Measurements from ENCODE around the gene PBX2. TPM values are rescaled to one million over a fixed set of nuclear protein-coding genes. Genes with fewer than 3 reads are reported as not detected.

Gene PBX2
- total RNA-seq, 1 donor from 2014 or later = 97.7 TPM

GRCh38 chr6:32203426-32204267 is 13.6 kb upstream of the PBX2 start:
- intact Hi-C loops (cut with micrococcal nuclease) = no loop called here

- intact Hi-C loops (cut with micrococcal nuclease) = no loop called here
These were observed 12.2 kb upstream of the PBX2 start for GRCh38 chr6:32202186-32202585.

GRCh38 chr6:32200711-32201475 is 10.9 kb upstream of the PBX2 start:
- intact Hi-C loops (cut with micrococcal nuclease) = no loop called here

- intact Hi-C loops (cut with micrococcal nuclease) = loop anchor here (5.0 to 10.0 kb wide), 6 partner anchors 364 to 1554 kb away; partner anchors contain the start of genes ATP6V1G2, B3GALT4, BAG6 and C6orf136
These were observed 8.9 kb upstream of the PBX2 start for GRCh38 chr6:32198866-32199265.

- intact Hi-C loops (cut with micrococcal nuclease) = loop anchor here (5.0 to 10.0 kb wide), 6 partner anchors 364 to 1554 kb away; partner anchors contain the start of genes ATP6V1G2, B3GALT4, BAG6 and C6orf136
These were observed 8.3 kb upstream of the PBX2 start for GRCh38 chr6:32198345-32198696.

GRCh38 chr6:32196682-32197616 is 6.9 kb upstream of the PBX2 start:
- intact Hi-C loops (cut with micrococcal nuclease) = loop anchor here (5.0 to 10.0 kb wide), 6 partner anchors 362 to 1552 kb away; partner anchors contain the start of genes ATP6V1G2, B3GALT4, BAG6 and C6orf136

GRCh38 chr6:32195902-32196681 is 6.1 kb upstream of the PBX2 start:
- intact Hi-C loops (cut with micrococcal nuclease) = loop anchor here (1.0 to 10.0 kb wide), 21 partner anchors 18 to 1551 kb away; partner anchors contain the start of genes ATP6V1G2, B3GALT4, BAG6 and BRD2

- intact Hi-C loops (cut with micrococcal nuclease) = loop anchor here (1.0 to 10.0 kb wide), 21 partner anchors 17 to 1551 kb away; partner anchors contain the start of genes ATP6V1G2, B3GALT4, BAG6 and BRD2
These were observed 5.6 kb upstream of the PBX2 start for GRCh38 chr6:32195652-32195901.

- intact Hi-C loops (cut with micrococcal nuclease) = loop anchor here (1.0 to 10.0 kb wide), 24 partner anchors 17 to 1550 kb away; partner anchors contain the start of genes ATP6V1G2, B3GALT4, BAG6 and BRD2
These were observed 5.0 kb upstream of the PBX2 start for GRCh38 chr6:32194825-32195651.

- intact Hi-C loops (cut with micrococcal nuclease) = loop anchor here (2.0 to 10.0 kb wide), 9 partner anchors 237 to 1550 kb away; partner anchors contain the start of genes B3GALT4, C6orf136, CLIC1 and EHMT2
These were observed 4.4 kb upstream of the PBX2 start for GRCh38 chr6:32194388-32194787.

GRCh38 chr6:32193096-32193495 is 3.1 kb upstream of the PBX2 start:
- intact Hi-C loops (cut with micrococcal nuclease) = loop anchor here (5.0 to 10.0 kb wide), 6 partner anchors 236 to 1548 kb away; partner anchors contain the start of genes B3GALT4, C6orf136, CLIC1 and EHMT2

- intact Hi-C loops (cut with micrococcal nuclease) = loop anchor here (1.0 to 10.0 kb wide), 7 partner anchors 73 to 1548 kb away; partner anchors contain the start of genes B3GALT4, C6orf136, CLIC1 and EHMT2
These were observed 2.6 kb upstream of the PBX2 start, which contains the start of gene GPSM3 for GRCh38 chr6:32192608-32193039. Gene GPSM3, minus strand, starts transcription at chr6:32192643. Its CDS starts 130 bp downstream, at chr6:32192513.

- intact Hi-C loops (cut with micrococcal nuclease) = loop anchor here (1.0 to 10.0 kb wide), 7 partner anchors 73 to 1547 kb away; partner anchors contain the start of genes B3GALT4, C6orf136, CLIC1 and EHMT2
These were observed 1.9 kb upstream of the PBX2 start for GRCh38 chr6:32191696-32192607.

- intact Hi-C loops (cut with micrococcal nuclease) = loop anchor here (1.0 to 10.0 kb wide), 8 partner anchors 13 to 1546 kb away; partner anchors contain the start of genes B3GALT4, C6orf136, CLIC1 and EHMT2
These were observed 1.1 kb upstream of the PBX2 start for GRCh38 chr6:32190911-32191677.

- intact Hi-C loops (cut with micrococcal nuclease) = loop anchor here (1.0 to 10.0 kb wide), 8 partner anchors 11 to 1545 kb away; partner anchors contain the start of genes B3GALT4, C6orf136, CLIC1 and EHMT2
These were observed 304 bp downstream of the PBX2 start for GRCh38 chr6:32189742-32190053.

GRCh38 chr6:32189069-32189741 is 797 bp downstream of the PBX2 start:
- intact Hi-C loops (cut with micrococcal nuclease) = no loop called here

All from T-helper 1 cell treated with Interleukin-12 subunit alpha and Interleukin-12 subunit beta and Interleukin-4 antibody, amounts not matched to agents 30 ng/mL and 1 ng/mL, for 36 hours (primary cell).